DND-41 (cell line): Measurements from ENCODE around the gene NUP214.

ENCODE experiments used
- ATAC-seq: fragments of 200-7000 bp; cut with Tn5 transposase; 3 replicates; pipeline ENCODE4 v1.9.1; 2021; ENCODE audit warnings: low read depth; ENCODE audit not compliant: insufficient read depth
- DNase-seq: peaks from one replicate; pipeline ENCODE4 v3.0.0-alpha.2; 2020
- H2AFZ ChIP-seq: 2 replicates; pipeline ENCODE4 v1.6.0; 2012; ENCODE audit warnings: low read depth, low read length
- H3K27ac ChIP-seq: 2 replicates; pipeline ENCODE4 v1.5.1; 2012; ENCODE audit warnings: low read length, inconsistent platforms
- H3K27me3 ChIP-seq: fragments of 200-600 bp; sonication (generic); 2 replicates; pipeline ENCODE4 v1.6.0; 2012; ENCODE audit warnings: low read length, mild to moderate bottlenecking, inconsistent platforms; ENCODE audit not compliant: insufficient read depth, poor library complexity
- H3K36me3 ChIP-seq: 2 replicates; pipeline ENCODE4 v1.5.1; 2012; ENCODE audit warnings: low read length, inconsistent platforms; ENCODE audit not compliant: insufficient read depth
- H3K4me1 ChIP-seq: 2 replicates; pipeline ENCODE4 v1.5.1; 2012; ENCODE audit warnings: mild to moderate bottlenecking, low read length; ENCODE audit not compliant: insufficient read depth
- H3K4me2 ChIP-seq: 2 replicates; pipeline ENCODE4 v1.6.0; 2012; ENCODE audit warnings: mild to moderate bottlenecking, moderate library complexity, low read length, inconsistent platforms; ENCODE audit not compliant: insufficient read depth
- H3K4me3 ChIP-seq, 2 experiments: fragments of 200-600 bp in 1 of 2; shearing (Covaris generic) in 1 of 2; 2 replicates each; pipeline ENCODE4 v1.5.1; 2012 to 2016; ENCODE audit warnings: inconsistent platforms in 2 of 2, low read length in 2 of 2, mild to moderate bottlenecking in 2 of 2, low read depth in 1 of 2, moderate library complexity in 1 of 2
- H3K79me2 ChIP-seq: 2 replicates; pipeline ENCODE4 v1.6.0; 2012; ENCODE audit warnings: low read length, inconsistent platforms; ENCODE audit not compliant: insufficient read depth
- H3K9ac ChIP-seq: 2 replicates; pipeline ENCODE4 v1.6.0; 2012; ENCODE audit warnings: low read depth, mild to moderate bottlenecking, inconsistent platforms, low read length, moderate library complexity
- H3K9me3 ChIP-seq: 2 replicates; pipeline ENCODE4 v1.5.1; 2012; ENCODE audit warnings: low read length, moderate library complexity, mild to moderate bottlenecking, inconsistent platforms; ENCODE audit not compliant: insufficient read depth, severe bottlenecking
- H4K20me1 ChIP-seq: 2 replicates; pipeline ENCODE4 v1.6.0; 2012; ENCODE audit warnings: low read length; ENCODE audit not compliant: insufficient read depth
- CTCF ChIP-seq: IDR thresholded peaks from 2 replicates; pipeline ENCODE4 v1.5.1; 2012; ENCODE audit warnings: borderline replicate concordance, low read length, moderate library complexity, mild to moderate bottlenecking; ENCODE audit not compliant: poor library complexity, severe bottlenecking; ENCODE audit errors: extremely low read depth
- EZH2 ChIP-seq: IDR thresholded peaks from 3 replicates; pipeline ENCODE4 v1.6.1; 2012; ENCODE audit warnings: borderline replicate concordance, low read depth, mild to moderate bottlenecking, moderate library complexity, low read length, inconsistent platforms; ENCODE audit not compliant: severe bottlenecking

NUP214 gene

DNA sequence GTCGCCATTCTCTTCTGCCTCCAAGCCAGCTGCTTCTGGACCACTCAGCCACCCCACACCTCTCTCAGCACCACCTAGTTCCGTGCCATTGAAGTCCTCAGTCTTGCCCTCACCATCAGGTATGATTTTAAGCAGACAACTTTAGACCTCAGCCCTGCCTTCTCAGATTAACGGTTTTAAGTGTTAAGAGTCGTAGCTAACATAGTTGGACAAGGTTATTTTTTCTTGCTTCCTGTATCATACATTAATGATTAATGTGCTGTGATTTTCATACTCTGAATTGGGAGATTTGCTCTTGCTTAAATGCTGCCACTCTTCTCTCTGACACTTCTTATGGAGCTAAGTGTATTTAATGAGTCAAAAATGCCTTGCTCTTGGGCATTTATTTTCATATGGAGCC, 20.8 kb downstream of the NUP214 start:
- H3K79me2 ChIP-seq, result no peaks in the 10 kb centered on the region
- H3K4me3 ChIP-seq, result no peak overlapping the region
- no peak for TF ChIP-seq EZH2
- no peak for TF ChIP-seq CTCF
- H3K27ac ChIP-seq, result no peak overlapping the region
- H3K27me3 ChIP-seq, result no peaks in the 10 kb centered on the region
- no peaks in the 10 kb centered on the region for H3K4me1 ChIP-seq
- H3K9me3 ChIP-seq, result no peaks in the 10 kb centered on the region
- ATAC-seq (no peak), DNase-seq (no peak)
- H3K4me2 ChIP-seq, result no peak overlapping the region
- H3K36me3 ChIP-seq, result peaks cover 91% of the 10 kb centered on the region
- H4K20me1 ChIP-seq, result no peaks in the 10 kb centered on the region
- H3K9ac ChIP-seq, result no peak overlapping the region
- no peak overlapping the region for H2AFZ ChIP-seq

GRCh38 chr9:131148276-131148675, 22.9 kb downstream of the NUP214 start:
- Histone ChIP-seq H3K36me3 (peaks cover 94% of the 10 kb centered on the region), H2AFZ (no peak overlapping the region), H3K4me3 (no peak overlapping the region), H3K79me2 (no peaks in the 10 kb centered on the region), H3K9me3 (no peaks in the 10 kb centered on the region), H3K27ac (no peak overlapping the region), H4K20me1 (no peaks in the 10 kb centered on the region), H3K27me3 (no peaks in the 10 kb centered on the region), H3K4me2 (no peak overlapping the region), H3K4me1 (no peaks in the 10 kb centered on the region), H3K9ac (no peak overlapping the region)
- DNase-seq (no peak), ATAC-seq (no peak)
- no peak for TF ChIP-seq CTCF
- no peak for TF ChIP-seq EZH2

GRCh38 chr9:131148966-131149687, 23.7 kb downstream of the NUP214 start:
- no peaks in the 10 kb centered on the region for H3K9me3 ChIP-seq
- no peak overlapping the region for H3K4me2 ChIP-seq
- peaks cover 95% of the 10 kb centered on the region for H3K36me3 ChIP-seq
- H3K79me2 ChIP-seq, result no peaks in the 10 kb centered on the region
- no peaks in the 10 kb centered on the region for H3K27me3 ChIP-seq
- ATAC-seq (no peak), DNase-seq (no peak)
- H3K4me1 ChIP-seq, result no peaks in the 10 kb centered on the region
- no peak overlapping the region for H2AFZ ChIP-seq
- no peak overlapping the region for H3K9ac ChIP-seq
- H3K27ac ChIP-seq, result no peak overlapping the region
- TF ChIP-seq CTCF, result no peak
- H4K20me1 ChIP-seq, result no peaks in the 10 kb centered on the region
- H3K4me3 ChIP-seq, result no peak overlapping the region
